Neutrophil (primary cell): ENCODE measurements around the gene HIVEP3.
A peak's percentile ranks its signal among the peaks of the same experiment; 100 is the strongest.

Experiments
- H3K27ac ChIP-seq: fragments of 200-600 bp; sonication (generic); 2 replicates; pipeline ENCODE4 v1.5.1; 2016; ENCODE audit warnings: mild to moderate bottlenecking, moderate library complexity
- H3K27me3 ChIP-seq: fragments of 200-600 bp; sonication (generic); 2 replicates; pipeline ENCODE4 v1.6.0; 2016; ENCODE audit warnings: mild to moderate bottlenecking
- H3K36me3 ChIP-seq: fragments of 200-600 bp; sonication (generic); 2 replicates; pipeline ENCODE4 v1.5.1; 2017
- H3K4me1 ChIP-seq, 2 experiments: fragments of 200-600 bp in 1 of 2; sonication (generic) in 1 of 2; 1 replicate in 1 of 2; 2 replicates in 1 of 2; pipeline versions ENCODE4 v1.5.1 to v1.6.1; 2013 to 2016; ENCODE audit warnings: low read depth in 1 of 2, low read length in 1 of 2, mild to moderate bottlenecking in 1 of 2, moderate library complexity in 1 of 2; ENCODE audit not compliant: control insufficient read depth in 1 of 2, insufficient read depth in 1 of 2
- H3K4me3 ChIP-seq, 2 experiments: fragments of 200-600 bp in 1 of 2; sonication (generic) in 1 of 2; 1 replicate in 1 of 2; 2 replicates in 1 of 2; pipeline ENCODE4 v1.5.1; 2013 to 2016; ENCODE audit warnings: low read depth in 1 of 2, low read length in 1 of 2, mild to moderate bottlenecking in 1 of 2, moderate library complexity in 1 of 2
- H3K9me3 ChIP-seq: fragments of 200-600 bp; sonication (generic); 2 replicates; pipeline ENCODE4 v1.5.1; 2016
- CTCF ChIP-seq: fragments of 200-600 bp; sonication (generic); IDR thresholded peaks from 2 replicates; pipeline ENCODE4 v1.5.1; 2016; ENCODE audit warnings: antibody characterized with exemption

The HIVEP3 gene

DNA sequence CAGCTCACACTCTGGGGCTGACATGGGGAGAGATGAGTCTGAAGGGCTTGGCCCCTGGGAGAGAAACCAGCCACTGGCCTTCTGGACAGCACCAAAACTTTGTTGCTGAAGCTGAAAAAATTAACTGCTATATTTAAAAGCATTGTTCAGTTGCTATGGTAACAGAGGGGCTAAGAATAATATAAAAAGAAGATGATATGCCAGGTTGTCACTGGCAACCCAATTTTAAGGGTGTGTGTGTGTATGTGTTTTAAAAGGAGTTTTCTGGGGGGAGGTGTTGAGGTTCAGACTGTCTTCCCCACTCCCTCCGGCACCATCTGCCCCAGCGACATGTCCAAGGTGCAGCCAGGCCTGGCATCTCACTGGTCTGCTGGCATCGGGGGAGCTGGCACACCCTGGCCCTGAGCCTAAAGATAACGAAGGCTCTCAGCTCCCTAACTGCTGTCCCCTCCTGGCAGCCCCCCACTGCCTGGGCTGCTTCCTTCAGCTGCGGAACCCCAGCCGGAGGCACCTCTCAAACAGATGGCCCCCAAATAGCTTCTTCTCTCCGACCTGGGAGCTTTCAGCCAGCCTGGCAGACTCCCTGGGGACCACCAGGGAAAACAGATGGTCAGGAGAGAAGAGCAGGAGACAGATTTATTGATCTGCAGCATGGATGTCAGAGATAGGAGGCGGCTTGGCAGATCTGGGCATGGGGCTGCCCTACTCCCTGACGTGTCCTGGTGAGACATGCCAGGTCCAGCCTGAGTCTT, 203.9 kb downstream of the HIVEP3 start:
- TF ChIP-seq CTCF = no peak
- H3K27ac ChIP-seq = peak overlapping the region; percentile 69
- H3K27me3 ChIP-seq = no peaks in the 10 kb centered on the region
- peaks cover 30 to 32% of the 10 kb centered on the region in 2 experiments for H3K4me1 ChIP-seq
- H3K4me3 ChIP-seq = no peak overlapping the region
- H3K36me3 ChIP-seq = no peaks in the 10 kb centered on the region
- no peaks in the 10 kb centered on the region for H3K9me3 ChIP-seq

GRCh38 chr1:41713557-41714327, 205.0 kb downstream of the HIVEP3 start:
- H3K4me1 ChIP-seq = peaks cover 40 to 42% of the 10 kb centered on the region in 2 experiments

DNA sequence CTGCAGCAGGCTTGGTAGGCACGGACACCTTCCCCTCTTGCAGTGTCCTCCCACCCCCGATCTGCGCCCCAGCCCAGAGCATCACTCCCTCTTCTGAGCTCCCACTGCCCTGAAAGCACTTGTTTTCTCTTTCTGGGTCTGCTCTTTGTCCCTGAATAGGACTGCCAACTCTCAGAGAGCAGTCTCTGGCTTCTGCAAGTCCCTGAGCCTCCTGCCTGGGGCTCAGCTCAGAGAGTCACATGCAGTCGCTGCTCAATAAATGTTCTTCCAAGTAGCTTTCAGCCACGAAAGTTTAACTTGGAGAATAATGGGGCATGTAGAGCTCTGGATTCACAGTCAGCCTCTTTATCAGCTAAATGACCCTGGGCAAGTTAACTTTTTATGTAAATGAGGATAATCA, 205.6 kb downstream of the HIVEP3 start:
- H3K4me3 ChIP-seq = no peak overlapping the region
- TF ChIP-seq CTCF = no peak
- no peak overlapping the region for H3K27ac ChIP-seq
- H3K36me3 ChIP-seq = no peaks in the 10 kb centered on the region
- no peaks in the 10 kb centered on the region for H3K27me3 ChIP-seq
- H3K4me1 ChIP-seq = peaks cover 46 to 48% of the 10 kb centered on the region in 2 experiments
- H3K9me3 ChIP-seq = no peaks in the 10 kb centered on the region

More at GRCh38 chr1:41713557-41714327, 205.0 kb downstream of the HIVEP3 start:
- H3K27me3 ChIP-seq = no peaks in the 10 kb centered on the region
- H3K4me3 ChIP-seq = no peak overlapping the region
- no peak for TF ChIP-seq CTCF
- H3K27ac ChIP-seq = no peak overlapping the region
- no peaks in the 10 kb centered on the region for H3K36me3 ChIP-seq
- H3K9me3 ChIP-seq = no peaks in the 10 kb centered on the region

- TF ChIP-seq CTCF = no peak
- H3K27me3 ChIP-seq = no peaks in the 10 kb centered on the region
Observed at GRCh38 chr1:41712695-41713094, 206.0 kb downstream of the HIVEP3 start.

GRCh38 chr1:41712081-41712480, 206.6 kb downstream of the HIVEP3 start:
- H3K36me3 ChIP-seq = no peaks in the 10 kb centered on the region
- no peak for TF ChIP-seq CTCF
- H3K9me3 ChIP-seq = no peaks in the 10 kb centered on the region
- H3K27me3 ChIP-seq = no peaks in the 10 kb centered on the region
- peaks cover 48 to 52% of the 10 kb centered on the region in 2 experiments for H3K4me1 ChIP-seq
- H3K27ac ChIP-seq = no peak overlapping the region
- H3K4me3 ChIP-seq = no peak overlapping the region

More at GRCh38 chr1:41712695-41713094, 206.0 kb downstream of the HIVEP3 start:
- H3K4me1 ChIP-seq = peaks cover 48 to 52% of the 10 kb centered on the region in 2 experiments
- no peak overlapping the region for H3K27ac ChIP-seq
- H3K36me3 ChIP-seq = no peaks in the 10 kb centered on the region
- H3K9me3 ChIP-seq = no peaks in the 10 kb centered on the region
- no peak overlapping the region for H3K4me3 ChIP-seq
